Endothelial cell of umbilical vein (primary cell): ENCODE data around the gene AUTS2.

Source experiments
- FOS ChIP-seq: IDR thresholded peaks from 2 replicates; pipeline ENCODE4 v1.6.1; 2011; ENCODE audit warnings: mild to moderate bottlenecking, low read length, moderate library complexity, borderline replicate concordance; ENCODE audit not compliant: insufficient read depth
- POLR2A ChIP-seq: IDR thresholded peaks from 2 replicates; pipeline ENCODE4 v1.6.1; 2012; ENCODE audit warnings: low read depth, mild to moderate bottlenecking, control low read depth, low read length
- POLR2AphosphoS5 ChIP-seq: IDR thresholded peaks from 2 replicates; pipeline ENCODE4 v1.6.1; 2012; ENCODE audit warnings: low read depth, mild to moderate bottlenecking, control low read depth, low read length, moderate library complexity; ENCODE audit not compliant: insufficient read depth
- TF ChIP-seq, protein P1 (sequence below), 2 donors: IDR thresholded peaks; 1 replicate in 1 of 2; 2 replicates in 1 of 2; pipeline ENCODE4 v1.5.1; 2011; ENCODE audit warnings: low read length in 2 of 2, mild to moderate bottlenecking in 2 of 2, moderate library complexity in 2 of 2, control low read depth in 1 of 2, inconsistent platforms in 1 of 2, low read depth in 1 of 2; ENCODE audit not compliant: insufficient read depth in 1 of 2; ENCODE audit errors: extremely low read depth in 1 of 2
- TF ChIP-seq, protein P2 (sequence below): IDR thresholded peaks from 2 replicates; pipeline ENCODE4 v1.6.1; 2011; ENCODE audit not compliant: insufficient read depth, insufficient read length

DNA sequence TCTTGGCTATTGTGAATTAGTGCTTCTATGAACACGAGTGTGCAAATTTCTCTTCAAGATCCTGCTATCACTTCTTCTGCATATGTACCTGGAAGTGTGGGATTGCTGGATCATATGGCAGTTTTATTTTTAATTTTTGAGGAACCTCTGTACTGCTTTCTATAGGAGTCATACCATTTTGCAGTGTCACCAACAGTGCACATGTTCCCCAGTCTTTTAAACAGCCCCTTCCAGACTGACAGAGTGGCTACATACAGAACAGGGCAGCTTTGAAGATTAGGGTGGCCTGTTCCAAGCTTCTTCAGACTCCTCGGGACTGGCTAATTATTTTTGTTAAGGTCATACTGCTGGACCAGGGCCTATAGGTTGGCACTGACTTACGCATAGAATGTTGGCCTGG is 82.9 kb downstream of the AUTS2 start:
- TF ChIP-seq POLR2AphosphoS5 (no peak), FOS (no peak), POLR2A (no peak)
- TF ChIP-seq, protein P1, sequence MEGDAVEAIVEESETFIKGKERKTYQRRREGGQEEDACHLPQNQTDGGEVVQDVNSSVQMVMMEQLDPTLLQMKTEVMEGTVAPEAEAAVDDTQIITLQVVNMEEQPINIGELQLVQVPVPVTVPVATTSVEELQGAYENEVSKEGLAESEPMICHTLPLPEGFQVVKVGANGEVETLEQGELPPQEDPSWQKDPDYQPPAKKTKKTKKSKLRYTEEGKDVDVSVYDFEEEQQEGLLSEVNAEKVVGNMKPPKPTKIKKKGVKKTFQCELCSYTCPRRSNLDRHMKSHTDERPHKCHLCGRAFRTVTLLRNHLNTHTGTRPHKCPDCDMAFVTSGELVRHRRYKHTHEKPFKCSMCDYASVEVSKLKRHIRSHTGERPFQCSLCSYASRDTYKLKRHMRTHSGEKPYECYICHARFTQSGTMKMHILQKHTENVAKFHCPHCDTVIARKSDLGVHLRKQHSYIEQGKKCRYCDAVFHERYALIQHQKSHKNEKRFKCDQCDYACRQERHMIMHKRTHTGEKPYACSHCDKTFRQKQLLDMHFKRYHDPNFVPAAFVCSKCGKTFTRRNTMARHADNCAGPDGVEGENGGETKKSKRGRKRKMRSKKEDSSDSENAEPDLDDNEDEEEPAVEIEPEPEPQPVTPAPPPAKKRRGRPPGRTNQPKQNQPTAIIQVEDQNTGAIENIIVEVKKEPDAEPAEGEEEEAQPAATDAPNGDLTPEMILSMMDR (IDR thresholded peaks at IDR 0.05; ENCODE audit: extremely low read depth in 1 of 2, insufficient read depth in 1 of 2, low read depth in 1 of 2, low read length in 2 of 2): no peak
- TF ChIP-seq, protein P2, sequence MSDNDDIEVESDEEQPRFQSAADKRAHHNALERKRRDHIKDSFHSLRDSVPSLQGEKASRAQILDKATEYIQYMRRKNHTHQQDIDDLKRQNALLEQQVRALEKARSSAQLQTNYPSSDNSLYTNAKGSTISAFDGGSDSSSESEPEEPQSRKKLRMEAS: no peak
